T-helper 17 cell (primary cell): ENCODE results near the gene PPTC7. TPM values are rescaled to one million over a fixed set of nuclear protein-coding genes. Genes with fewer than 3 reads are reported as not detected.
A peak's percentile ranks its signal among the peaks of the same experiment; 100 is the strongest.
"Not testable (repeated sequence)": the region's sequence is repeated elsewhere in the genome, so short reads cannot be mapped to it uniquely, and the experiment has no call there.

ENCODE experiments used
- ATAC-seq: fragments of 150-1000 bp; cut with Tn5 transposase; 2 replicates; pipeline ENCODE4 v1.10.0; 2021; ENCODE audit warnings: mild to moderate bottlenecking, moderate library complexity
- DNase-seq, 3 donors: peaks; one replicate each; pipeline versions ENCODE4 v3.0.0 to v3.0.0-alpha.2; 2020 to 2021
- H3K9me3 ChIP-seq: one replicate; pipeline ENCODE4 v1.7.0; 2013; ENCODE audit warnings: low read length, mild to moderate bottlenecking; ENCODE audit not compliant: control insufficient read depth, poor library complexity, severe bottlenecking
- H3K27ac Mint-ChIP-seq: one replicate; pipeline ENCODE4 v1.8.0; 2022; ENCODE audit warnings: mild to moderate bottlenecking, moderate library complexity, mixed read lengths
- H3K27me3 Mint-ChIP-seq: one replicate; pipeline ENCODE4 v1.8.0; 2022; ENCODE audit warnings: mixed read lengths
- H3K36me3 Mint-ChIP-seq: one replicate; pipeline ENCODE4 v1.8.0; 2022; ENCODE audit warnings: low read depth, mixed read lengths
- H3K4me1 Mint-ChIP-seq: one replicate; pipeline ENCODE4 v1.8.0; 2022; ENCODE audit warnings: mild to moderate bottlenecking, mixed read lengths
- H3K4me3 Mint-ChIP-seq: one replicate; pipeline ENCODE4 v1.8.0; 2022; ENCODE audit warnings: mild to moderate bottlenecking, moderate library complexity, mixed read lengths
- total RNA-seq, 4 donors: library from RNA in 2 of 4; stranded (reverse) in 2 of 4; gene quantifications; one replicate each; pipeline ENCODE4 v1.2.3 and lab custom pipeline; 2022 to 2026

PPTC7 gene
- total RNA-seq, 2 donors from 2014 or later, result 45.5 to 49.4 TPM

DNA sequence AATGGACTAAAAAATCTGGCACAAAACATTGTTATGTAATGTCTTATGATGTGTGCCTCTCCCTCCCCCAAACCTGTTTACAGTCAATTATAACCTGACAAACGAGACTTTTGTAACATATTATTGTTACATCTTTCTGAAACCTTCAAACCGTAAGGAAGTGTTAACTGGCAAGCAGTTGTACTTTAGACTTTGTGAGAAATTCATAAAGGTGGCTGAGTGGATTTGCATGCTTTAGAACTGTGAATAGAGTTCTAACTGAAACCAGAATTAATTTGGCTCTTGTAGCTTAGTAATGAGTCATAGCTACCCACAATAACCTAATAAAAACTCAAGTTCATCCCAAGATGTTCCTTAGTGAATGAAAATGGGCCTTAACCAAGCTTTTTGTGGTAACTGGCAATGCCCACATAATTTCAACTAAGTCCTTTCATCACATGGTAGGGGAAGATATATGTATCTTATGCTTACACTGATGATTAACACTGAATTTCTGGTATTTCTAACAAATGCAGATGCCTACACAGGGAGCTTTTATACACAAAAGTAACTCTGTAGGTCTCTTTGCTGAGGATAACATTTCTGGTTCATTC is 51.3 kb downstream of the PPTC7 start:
- DNase-seq, result no peak

DNA sequence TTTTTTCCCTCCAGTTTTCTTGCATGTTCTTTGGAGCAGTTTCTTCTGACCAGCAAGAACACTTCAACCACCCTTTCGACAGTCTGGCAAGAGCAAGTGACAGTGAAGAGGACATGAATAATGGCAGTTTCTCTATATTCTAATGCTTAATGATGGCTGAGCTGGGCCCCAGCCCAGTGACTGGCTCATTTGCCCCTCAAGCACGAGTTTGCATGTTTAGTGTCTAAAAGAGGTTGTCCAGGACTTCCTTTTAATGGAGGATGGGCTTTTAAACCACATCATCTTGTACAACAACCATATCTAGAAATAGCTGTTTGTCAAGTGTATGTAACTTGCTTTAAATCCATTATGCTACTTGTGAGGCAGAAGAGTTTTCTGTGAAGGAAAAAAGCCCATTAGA is 52.6 kb downstream of the PPTC7 start:
- H3K27ac Mint-ChIP-seq, result no peak overlapping the region
- no peaks in the 10 kb centered on the region for H3K27me3 Mint-ChIP-seq
- ATAC-seq (no peak), DNase-seq (no peak)
- no peaks in the 10 kb centered on the region for H3K9me3 ChIP-seq
- peaks cover 2% of the 10 kb centered on the region for H3K4me1 Mint-ChIP-seq
- H3K4me3 Mint-ChIP-seq, result no peak overlapping the region
- H3K36me3 Mint-ChIP-seq, result no peaks in the 10 kb centered on the region

More for the DNA sequence above, 51.3 kb downstream of the PPTC7 start:
- no peak overlapping the region for H3K4me3 Mint-ChIP-seq
- H3K27me3 Mint-ChIP-seq, result no peaks in the 10 kb centered on the region
- no peak for ATAC-seq
- H3K36me3 Mint-ChIP-seq, result no peaks in the 10 kb centered on the region
- H3K27ac Mint-ChIP-seq, result no peak overlapping the region
- no peaks in the 10 kb centered on the region for H3K4me1 Mint-ChIP-seq
- no peaks in the 10 kb centered on the region for H3K9me3 ChIP-seq

DNA sequence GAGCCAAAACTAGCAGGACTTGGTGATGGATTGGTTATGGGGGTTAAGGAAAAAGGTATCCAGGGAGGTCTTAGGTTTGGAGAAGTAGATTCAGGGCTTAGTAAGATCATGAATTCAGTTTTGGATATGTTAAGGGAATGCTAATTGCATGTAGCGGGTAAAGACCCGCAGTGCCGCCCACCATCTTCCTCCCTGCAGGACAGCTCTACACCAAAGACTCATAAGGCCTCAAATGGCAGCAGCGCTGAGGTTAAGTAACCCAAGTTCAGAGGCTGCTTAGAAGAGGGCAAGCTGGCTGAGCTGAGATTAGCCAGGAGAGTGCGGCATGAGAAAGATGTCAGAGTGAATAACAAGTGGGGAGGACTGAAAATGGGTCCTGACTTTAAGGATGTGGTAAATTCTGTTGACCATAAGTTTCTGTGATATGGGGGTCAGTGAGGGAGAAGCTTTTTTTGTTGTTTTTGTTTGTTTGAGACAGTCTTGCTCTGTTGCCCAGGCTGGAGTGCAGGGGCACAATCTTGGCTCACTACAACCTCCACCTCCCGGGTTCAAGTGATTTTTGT is 54.8 kb downstream of the PPTC7 start:
- DNase-seq (no peak), ATAC-seq (no peak)
- no peak overlapping the region for H3K4me3 Mint-ChIP-seq
- H3K27ac Mint-ChIP-seq, result peak overlapping the region; percentile 71
- no peaks in the 10 kb centered on the region for H3K36me3 Mint-ChIP-seq
- no peaks in the 10 kb centered on the region for H3K27me3 Mint-ChIP-seq
- no peaks in the 10 kb centered on the region for H3K9me3 ChIP-seq
- peaks cover 2% of the 10 kb centered on the region for H3K4me1 Mint-ChIP-seq

DNA sequence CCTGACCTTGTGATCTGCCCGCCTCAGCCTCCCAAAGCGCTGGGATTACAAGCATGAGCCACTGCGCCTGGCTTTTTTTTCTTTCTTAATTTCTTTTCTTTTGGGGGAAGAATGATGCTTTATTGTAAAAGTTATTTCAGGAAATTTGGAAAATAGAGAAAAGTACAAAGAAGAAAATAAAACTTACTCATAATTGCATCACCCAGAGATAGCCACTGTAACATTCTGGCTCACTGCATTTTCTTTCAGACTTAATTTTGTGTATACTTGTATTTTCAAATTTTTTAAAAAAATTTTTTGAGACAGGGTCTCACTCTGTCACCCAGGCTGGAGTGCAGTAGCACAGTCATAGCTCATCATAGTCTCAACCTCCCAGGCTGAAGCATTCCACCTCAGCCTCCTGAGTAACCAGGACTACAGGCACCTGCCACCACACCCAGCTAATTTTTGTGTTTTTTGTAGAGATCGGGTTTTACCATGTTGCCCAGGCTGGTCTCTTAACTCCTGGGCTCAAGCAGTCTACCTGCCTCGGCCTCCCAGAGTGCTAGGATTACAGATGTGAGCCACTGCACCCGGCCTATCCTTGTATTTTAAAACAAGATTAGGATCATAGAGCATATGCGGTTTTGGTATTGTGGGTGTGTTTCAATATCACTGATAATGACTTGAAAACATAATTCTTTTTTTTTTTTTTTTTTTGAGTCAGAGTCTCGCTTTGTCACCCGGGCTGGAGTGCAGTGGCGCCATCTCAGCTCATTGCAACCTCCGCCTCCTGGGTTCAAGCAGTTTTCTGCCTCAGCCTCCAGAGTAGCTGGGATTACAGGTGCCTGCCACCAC is 62.0 kb downstream of the PPTC7 start:
- DNase-seq, H3K36me3 Mint-ChIP-seq, H3K4me3 Mint-ChIP-seq, H3K9me3 ChIP-seq, H3K27me3 Mint-ChIP-seq, H3K4me1 Mint-ChIP-seq: not testable (repeated sequence)
- ATAC-seq, result peak; percentile 30
- peak overlapping the region; percentile 24 for H3K27ac Mint-ChIP-seq

DNA sequence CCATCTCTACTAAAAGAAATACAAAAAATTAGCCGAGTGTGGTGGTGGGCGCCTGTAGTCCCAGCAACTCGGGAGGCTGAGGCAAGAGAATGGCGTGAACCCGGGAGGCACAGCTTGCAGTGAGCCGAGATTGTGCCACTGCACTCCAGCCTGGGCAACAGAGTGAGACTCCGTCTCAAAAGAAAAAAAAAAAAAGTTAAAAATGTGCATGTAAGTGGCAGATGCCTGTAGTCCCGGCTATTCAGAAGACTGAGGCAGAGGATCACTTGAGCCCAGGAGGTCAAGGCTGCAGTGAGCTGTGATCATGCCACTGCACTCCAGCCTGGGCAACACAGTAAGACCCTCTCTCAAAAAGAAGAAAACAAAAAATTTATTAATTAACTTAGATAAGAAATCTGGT is 65.1 kb downstream of the PPTC7 start:
- not testable (repeated sequence) for H3K36me3 Mint-ChIP-seq, DNase-seq, H3K27me3 Mint-ChIP-seq, H3K4me3 Mint-ChIP-seq, H3K4me1 Mint-ChIP-seq, H3K27ac Mint-ChIP-seq, H3K9me3 ChIP-seq, ATAC-seq

DNA sequence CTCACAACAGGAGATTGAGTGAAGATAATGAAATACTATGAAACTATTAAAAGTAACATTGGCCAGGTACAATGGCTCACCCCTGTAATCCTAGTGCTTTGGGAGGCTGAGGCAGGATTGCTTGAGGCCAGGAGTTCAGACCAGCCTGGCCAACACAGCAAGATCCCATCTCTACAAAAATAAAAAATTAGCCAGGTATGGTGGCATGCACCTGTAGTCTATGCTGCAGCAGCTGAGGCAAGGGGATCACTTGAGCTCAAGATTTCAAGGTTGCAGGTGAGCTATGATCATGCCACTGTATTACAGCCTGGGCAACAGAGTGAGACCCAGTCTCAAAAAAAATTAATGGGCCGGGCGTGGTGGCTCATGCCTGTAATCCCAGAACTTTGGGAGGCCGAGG is 66.1 kb downstream of the PPTC7 start:
- ATAC-seq (no peak), DNase-seq (no peak)
- H3K36me3 Mint-ChIP-seq, result no peaks in the 10 kb centered on the region
- H3K27me3 Mint-ChIP-seq, result no peaks in the 10 kb centered on the region
- no peaks in the 10 kb centered on the region for H3K9me3 ChIP-seq
- H3K27ac Mint-ChIP-seq, result no peak overlapping the region
- peaks cover 5% of the 10 kb centered on the region for H3K4me1 Mint-ChIP-seq
- no peak overlapping the region for H3K4me3 Mint-ChIP-seq

DNA sequence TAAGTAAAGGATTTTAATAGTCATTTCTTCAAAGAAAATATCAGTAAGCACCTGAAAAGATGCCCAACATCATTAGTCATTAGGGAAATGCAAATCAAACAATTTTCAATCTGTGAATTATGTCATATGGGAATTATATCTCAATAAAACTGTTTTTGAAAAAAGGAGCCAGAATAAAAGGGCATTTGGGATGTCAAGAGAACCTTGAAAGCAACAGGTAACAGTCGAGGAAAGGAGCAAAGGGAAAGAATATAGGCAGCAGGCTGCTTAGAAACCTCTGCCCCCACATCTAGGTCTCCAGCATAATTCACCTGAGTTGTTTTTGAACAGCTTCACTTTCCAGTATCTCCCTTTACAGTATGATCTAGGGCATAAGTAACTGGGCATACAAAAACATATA is 68.8 kb downstream of the PPTC7 start:
- H3K4me3 Mint-ChIP-seq, result no peak overlapping the region
- DNase-seq, result no peak
- H3K9me3 ChIP-seq, result no peaks in the 10 kb centered on the region
- H3K27me3 Mint-ChIP-seq, result peaks cover 9% of the 10 kb centered on the region
- peaks cover 4% of the 10 kb centered on the region for H3K4me1 Mint-ChIP-seq
- no peaks in the 10 kb centered on the region for H3K36me3 Mint-ChIP-seq
- no peak overlapping the region for H3K27ac Mint-ChIP-seq
- ATAC-seq, result no peak

DNA sequence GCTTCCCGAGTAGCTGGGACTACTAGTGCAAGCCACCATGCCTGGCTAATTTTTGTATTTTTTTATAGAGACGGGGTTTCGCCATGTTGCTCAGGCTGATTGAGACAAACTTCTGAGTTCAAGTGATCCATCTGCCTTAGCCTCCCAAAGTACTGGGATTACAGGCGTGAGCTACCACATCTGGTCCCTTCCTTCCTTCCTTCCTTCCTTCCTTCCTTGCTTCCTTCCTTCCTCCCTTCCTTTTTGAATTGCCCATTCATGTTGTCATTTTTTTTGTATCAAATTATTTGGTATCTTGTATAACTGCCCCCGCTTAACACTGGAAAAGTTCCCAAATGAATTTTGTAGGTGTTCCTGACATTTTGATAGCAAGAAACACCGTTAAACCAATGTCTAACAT is 69.3 kb downstream of the PPTC7 start:
- Mint-ChIP-seq H3K4me1 (peaks cover 4% of the 10 kb centered on the region), H3K27me3 (peaks cover 9% of the 10 kb centered on the region), H3K27ac (no peak overlapping the region), H3K36me3 (no peaks in the 10 kb centered on the region), H3K4me3 (no peak overlapping the region)
- no peak for ATAC-seq
- no peak for DNase-seq
- H3K9me3 ChIP-seq, result no peaks in the 10 kb centered on the region

DNA sequence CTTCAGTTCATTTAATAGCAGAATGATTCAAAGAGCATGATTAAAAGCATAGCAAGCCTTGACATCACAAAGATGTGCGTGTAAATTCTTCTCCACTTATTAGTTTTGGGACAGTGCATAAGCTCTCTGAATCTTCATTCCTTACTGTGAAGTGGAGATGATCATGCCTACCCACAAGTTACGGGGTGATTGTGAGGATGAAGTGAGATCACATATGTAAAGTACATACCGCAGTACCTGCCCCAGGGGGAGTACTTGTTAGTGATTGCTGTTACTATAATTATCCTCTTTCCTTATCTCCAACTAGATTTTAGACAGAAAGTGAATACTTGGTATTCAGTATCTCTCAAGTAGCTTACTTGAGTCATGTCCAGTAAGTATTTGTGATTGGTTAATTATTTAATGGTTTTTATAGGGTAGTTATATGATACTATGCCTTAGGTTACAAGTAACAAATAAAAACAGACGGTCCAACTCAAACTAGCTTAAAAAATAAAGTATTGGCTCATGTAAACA is 75.0 kb downstream of the PPTC7 start:
- no peak overlapping the region for H3K4me3 Mint-ChIP-seq
- H3K27me3 Mint-ChIP-seq, result peaks cover 9% of the 10 kb centered on the region
- H3K36me3 Mint-ChIP-seq, result no peaks in the 10 kb centered on the region
- H3K9me3 ChIP-seq, result no peaks in the 10 kb centered on the region
- ATAC-seq, result no peak
- DNase-seq, result no peak
- peaks cover 2% of the 10 kb centered on the region for H3K4me1 Mint-ChIP-seq
- H3K27ac Mint-ChIP-seq, result no peak overlapping the region

DNA sequence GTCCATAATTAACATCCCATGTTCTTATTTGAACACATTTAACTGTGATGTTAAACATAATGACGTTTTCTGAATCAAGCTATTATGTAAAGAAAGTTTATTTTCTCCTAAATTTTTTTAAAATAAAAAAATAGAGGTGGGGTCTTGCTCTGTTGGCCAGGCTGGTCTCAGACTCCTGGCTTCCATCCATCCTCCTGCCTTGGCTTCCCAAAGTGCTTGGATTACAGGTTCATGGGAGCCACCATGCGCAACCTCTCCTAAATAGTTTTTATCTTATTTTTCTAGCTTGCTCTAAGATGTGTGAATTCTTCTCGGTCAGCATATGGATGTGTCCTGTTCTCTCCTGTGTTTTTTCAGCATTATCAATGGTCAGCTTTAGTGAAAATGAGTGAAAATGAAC is 77.8 kb downstream of the PPTC7 start:
- DNase-seq (no peak), ATAC-seq (no peak)
- peaks cover 20% of the 10 kb centered on the region for H3K4me1 Mint-ChIP-seq
- H3K9me3 ChIP-seq, result no peaks in the 10 kb centered on the region
- H3K27ac Mint-ChIP-seq, result no peak overlapping the region
- peaks cover 4% of the 10 kb centered on the region for H3K36me3 Mint-ChIP-seq
- peaks cover 3% of the 10 kb centered on the region for H3K27me3 Mint-ChIP-seq
- no peak overlapping the region for H3K4me3 Mint-ChIP-seq

DNA sequence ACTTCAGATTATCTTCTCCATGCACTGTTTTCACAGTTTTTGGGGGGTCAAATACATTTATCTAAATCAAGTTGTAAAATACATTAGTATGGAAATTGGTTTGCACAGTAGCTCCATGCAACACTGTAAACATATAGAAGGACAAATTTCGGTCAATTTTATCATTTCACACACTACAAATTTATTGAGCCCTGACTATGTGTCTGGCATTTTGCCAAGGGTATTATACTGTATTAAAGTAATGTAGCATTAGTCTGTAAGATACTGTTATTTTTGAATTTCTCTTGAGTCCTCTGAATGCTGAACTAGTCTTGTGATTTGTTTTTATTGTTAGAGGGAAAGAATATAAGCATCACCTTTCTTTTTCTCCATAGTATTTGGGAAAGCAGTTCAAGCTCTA is 79.7 kb downstream of the PPTC7 start:
- ATAC-seq (no peak), DNase-seq (no peak)
- Mint-ChIP-seq H3K27me3 (no peaks in the 10 kb centered on the region), H3K4me3 (no peak overlapping the region), H3K36me3 (peaks cover 4% of the 10 kb centered on the region), H3K27ac (no peak overlapping the region), H3K4me1 (peaks cover 29% of the 10 kb centered on the region)
- no peaks in the 10 kb centered on the region for H3K9me3 ChIP-seq

DNA sequence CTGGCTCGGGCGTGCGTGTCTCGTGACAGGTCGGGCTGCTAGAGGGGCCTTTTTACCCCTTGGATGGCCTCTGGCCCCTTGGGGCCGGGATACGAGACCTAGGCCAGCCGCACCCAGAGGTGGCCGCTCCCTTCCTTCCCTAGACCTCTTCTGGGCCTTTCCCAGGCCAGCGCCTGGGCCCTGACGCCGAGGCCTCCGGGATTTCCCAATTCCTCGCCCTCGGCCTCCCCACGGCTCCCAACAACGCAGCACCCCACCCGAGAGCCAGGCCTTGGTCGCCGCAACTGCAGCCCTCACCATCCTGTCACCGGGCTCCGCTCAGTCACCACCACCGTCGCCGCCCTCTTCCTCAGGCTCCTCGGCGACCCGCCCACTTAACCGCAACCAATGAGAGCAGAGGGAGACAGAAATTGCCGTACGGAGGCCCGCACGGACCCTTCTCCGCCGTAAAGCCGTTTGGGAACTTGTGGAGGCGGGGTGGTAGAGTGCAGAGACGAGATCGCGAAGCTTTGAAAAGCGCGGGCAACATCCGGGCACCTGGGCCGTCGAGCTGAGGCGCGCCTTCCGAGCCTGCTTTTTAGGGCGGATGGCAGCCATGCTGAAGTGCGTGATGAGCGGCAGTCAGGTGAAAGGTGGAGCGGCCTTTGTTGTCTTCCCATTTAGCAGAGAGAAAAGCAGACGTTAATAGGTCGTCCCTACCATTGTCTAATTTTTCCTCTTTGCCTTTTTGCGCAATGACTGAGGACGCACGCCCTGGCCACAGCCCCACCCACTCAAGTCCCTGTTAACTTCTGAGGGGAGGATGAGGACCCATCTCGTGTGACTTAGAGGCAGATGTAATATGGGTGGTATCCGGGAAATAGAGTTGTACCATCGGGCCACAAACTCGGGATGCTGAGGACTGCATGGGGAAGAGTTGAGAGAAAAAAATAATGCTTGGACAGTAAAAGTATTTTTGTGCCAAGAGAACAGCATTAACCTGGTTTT is 81.1 kb downstream of the PPTC7 start, which contains the start of the genes RAD9B and VPS29:
TSS of gene RAD9B (plus strand) at position 580 of the 987 bp plus-strand sequence. CDS start at position 587, 7 bp downstream.
TSS of gene VPS29 (minus strand) at position 360 of the 987 bp plus-strand sequence. CDS start at position 300, 60 bp downstream.
- peaks cover 29% of the 10 kb centered on the region for H3K4me1 Mint-ChIP-seq
- H3K36me3 Mint-ChIP-seq, result peaks cover 4% of the 10 kb centered on the region
- no peaks in the 10 kb centered on the region for H3K9me3 ChIP-seq
- H3K27ac Mint-ChIP-seq, result peak within 1 kb of the TSS; percentile 92
- ATAC-seq, result peak; percentile 95
- H3K27me3 Mint-ChIP-seq, result no peaks in the 10 kb centered on the region
- DNase-seq, result peak; percentile 95 to 98 (median 98)
- peak within 1 kb of the TSS; percentile 97 for H3K4me3 Mint-ChIP-seq
